C4-2B (cell line): ENCODE measurements around the gene MAPKAPK2.

Experiments
- ZFX ChIP-seq: fragments of 450-650 bp; IDR thresholded peaks from 2 replicates; pipeline ENCODE4 v1.6.1; 2017
- TF ChIP-seq, protein P1 (sequence below): fragments of 450-650 bp; conservative IDR thresholded peaks from 2 replicates; pipeline ENCODE4 v1.5.1; 2017; ENCODE audit warnings: mild to moderate bottlenecking

DNA sequence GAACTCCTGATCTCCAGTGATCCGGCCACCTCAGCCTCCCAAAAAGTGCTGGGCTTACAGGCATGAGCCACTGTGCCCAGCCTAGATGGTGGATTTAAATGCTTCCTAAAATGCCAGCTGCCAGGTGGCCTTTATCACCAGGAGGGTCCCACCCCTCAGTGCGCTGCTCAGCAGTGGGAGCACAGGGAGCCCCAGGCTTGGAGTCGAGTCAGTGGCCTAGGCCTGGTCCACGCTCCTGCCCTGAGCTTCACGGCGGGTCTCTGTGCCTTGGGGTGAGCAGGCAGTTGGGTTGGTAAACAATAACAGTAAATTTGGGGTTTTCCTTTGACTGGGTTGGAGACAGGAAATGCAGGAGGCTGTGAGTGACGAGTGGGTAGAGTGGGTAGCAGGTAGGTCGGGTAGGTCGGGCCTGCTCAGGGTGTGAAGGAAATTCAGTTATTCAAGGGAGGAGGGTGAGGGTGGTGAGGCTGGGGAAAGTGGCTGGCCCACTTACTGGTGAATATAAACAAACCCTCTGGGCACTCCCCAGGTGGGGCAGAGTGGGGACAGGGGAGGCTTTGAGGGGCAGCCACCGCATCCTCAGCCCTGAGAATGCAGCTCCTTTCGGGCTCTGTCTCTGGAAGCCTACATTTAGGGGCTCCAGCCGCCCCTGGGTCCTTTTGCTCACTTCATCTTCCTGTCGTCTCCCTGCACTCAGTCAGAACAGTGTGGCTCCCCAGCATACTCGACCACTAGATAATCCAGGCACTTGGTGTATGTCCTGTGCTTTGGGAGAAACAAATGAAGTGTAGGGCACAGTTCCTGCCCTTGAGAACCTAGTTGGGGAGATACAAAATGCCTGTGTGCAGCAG is 52.4 kb downstream of the MAPKAPK2 start:
- TF ChIP-seq, protein P1, sequence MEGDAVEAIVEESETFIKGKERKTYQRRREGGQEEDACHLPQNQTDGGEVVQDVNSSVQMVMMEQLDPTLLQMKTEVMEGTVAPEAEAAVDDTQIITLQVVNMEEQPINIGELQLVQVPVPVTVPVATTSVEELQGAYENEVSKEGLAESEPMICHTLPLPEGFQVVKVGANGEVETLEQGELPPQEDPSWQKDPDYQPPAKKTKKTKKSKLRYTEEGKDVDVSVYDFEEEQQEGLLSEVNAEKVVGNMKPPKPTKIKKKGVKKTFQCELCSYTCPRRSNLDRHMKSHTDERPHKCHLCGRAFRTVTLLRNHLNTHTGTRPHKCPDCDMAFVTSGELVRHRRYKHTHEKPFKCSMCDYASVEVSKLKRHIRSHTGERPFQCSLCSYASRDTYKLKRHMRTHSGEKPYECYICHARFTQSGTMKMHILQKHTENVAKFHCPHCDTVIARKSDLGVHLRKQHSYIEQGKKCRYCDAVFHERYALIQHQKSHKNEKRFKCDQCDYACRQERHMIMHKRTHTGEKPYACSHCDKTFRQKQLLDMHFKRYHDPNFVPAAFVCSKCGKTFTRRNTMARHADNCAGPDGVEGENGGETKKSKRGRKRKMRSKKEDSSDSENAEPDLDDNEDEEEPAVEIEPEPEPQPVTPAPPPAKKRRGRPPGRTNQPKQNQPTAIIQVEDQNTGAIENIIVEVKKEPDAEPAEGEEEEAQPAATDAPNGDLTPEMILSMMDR: no peak
- no peak for TF ChIP-seq ZFX
